Measurements from ENCODE around the gene SCN2B.

SCN2B gene

DNA sequence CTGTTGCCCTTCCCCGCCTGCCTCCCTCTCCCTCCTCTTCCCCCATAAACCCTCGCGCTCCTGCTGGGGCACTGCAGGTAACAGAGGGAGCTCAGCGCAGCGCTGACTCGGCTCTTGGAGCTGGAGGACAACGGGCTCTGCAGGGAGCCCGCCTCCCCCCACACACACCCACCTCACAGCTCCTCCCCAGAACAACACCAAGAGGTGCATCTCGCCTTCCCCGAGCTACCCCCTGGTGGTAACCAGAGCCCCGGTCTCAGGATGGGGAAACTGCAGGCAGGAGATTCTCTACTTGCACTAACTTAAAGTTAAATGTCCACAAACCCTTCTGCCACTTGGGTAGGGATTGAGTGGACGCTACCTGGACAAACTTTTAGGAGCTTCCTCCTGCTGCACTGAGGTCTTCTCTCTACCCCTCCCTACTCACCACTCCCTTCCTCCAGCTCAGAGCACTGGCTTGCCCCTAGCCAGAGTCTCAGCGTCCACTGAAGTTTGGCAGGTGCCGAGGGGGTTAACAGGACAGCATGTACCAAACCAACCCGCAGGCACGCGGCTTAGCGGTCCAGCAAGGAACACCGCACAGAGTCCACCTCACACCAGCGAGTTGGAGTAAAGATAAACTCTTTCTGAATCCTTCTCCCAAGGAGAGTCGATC is 19.8 kb downstream of the SCN2B start:
- in situ Hi-C loops (cut with MboI; ENCODE audit: low sequenced_read_pairs, unreplicated experiment): no loop called here
- TF ChIP-seq, protein P1, sequence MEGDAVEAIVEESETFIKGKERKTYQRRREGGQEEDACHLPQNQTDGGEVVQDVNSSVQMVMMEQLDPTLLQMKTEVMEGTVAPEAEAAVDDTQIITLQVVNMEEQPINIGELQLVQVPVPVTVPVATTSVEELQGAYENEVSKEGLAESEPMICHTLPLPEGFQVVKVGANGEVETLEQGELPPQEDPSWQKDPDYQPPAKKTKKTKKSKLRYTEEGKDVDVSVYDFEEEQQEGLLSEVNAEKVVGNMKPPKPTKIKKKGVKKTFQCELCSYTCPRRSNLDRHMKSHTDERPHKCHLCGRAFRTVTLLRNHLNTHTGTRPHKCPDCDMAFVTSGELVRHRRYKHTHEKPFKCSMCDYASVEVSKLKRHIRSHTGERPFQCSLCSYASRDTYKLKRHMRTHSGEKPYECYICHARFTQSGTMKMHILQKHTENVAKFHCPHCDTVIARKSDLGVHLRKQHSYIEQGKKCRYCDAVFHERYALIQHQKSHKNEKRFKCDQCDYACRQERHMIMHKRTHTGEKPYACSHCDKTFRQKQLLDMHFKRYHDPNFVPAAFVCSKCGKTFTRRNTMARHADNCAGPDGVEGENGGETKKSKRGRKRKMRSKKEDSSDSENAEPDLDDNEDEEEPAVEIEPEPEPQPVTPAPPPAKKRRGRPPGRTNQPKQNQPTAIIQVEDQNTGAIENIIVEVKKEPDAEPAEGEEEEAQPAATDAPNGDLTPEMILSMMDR (IDR thresholded peaks at IDR 0.05; ENCODE audit: borderline replicate concordance, control extremely low read depth, extremely low read depth, insufficient read depth, missing control alignments): no peak
- DNase-seq (ENCODE audit: low spot score): no peak

DNA sequence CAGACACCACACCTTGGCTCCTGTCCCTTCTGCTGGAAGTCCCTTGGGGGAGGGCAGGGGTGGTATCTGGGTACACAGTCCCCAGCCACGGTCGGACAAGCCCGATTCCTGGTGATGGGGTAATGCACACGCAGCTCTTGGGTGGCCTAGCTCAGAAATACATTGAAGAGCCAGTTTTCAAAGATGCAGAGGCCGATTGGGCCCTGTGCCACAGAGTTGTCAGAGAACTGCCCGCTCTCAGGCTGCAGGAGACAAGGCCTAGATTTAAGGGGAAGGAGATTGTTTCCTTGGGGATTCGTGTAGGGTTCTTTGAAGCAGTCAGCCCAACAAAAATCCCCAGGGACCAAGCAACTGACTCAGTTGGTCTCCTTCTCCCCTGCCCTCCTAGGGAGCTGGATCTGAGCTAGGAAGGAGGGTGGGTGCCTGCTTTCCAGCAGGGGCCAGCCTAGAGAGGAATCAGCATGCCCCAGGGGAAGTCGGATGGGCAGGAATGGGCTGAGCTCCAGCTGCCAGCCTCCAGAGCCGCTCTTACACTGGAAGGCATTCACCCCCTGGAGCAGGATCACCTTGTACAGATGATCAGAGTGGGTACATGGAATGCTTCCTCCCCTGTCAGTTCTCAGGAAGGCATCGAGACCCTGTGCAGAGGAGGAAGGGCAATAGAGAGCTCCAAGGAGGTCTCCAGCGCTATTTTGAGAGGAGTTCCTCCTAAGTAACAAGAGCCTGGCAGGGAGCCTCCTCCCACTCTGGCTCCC is 20.5 kb downstream of the SCN2B start:
- TF ChIP-seq, protein P1 (IDR thresholded peaks at IDR 0.05; ENCODE audit: borderline replicate concordance, control extremely low read depth, extremely low read depth, insufficient read depth, missing control alignments): no peak
- no peak for DNase-seq (ENCODE audit: low spot score)
- in situ Hi-C loops (cut with MboI; ENCODE audit: low sequenced_read_pairs, unreplicated experiment): no loop called here

DNA sequence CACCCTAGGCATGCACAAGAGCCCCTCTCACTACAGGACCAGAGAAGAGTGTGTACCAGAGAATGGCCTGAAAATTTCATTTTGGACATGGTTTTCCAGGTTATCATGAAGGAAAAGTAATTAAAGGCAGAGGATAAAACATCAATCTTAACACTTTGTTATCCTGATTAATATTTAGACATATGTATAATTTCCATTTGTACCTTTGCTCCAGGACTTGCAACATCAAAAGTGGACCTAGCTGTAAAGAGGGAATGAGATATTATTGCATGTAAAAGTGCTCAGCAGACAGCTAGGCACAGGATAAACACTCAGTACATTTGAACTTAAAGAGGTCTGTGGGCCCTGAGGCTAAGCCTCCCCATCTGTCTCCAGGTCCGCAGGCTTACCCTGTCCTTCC is 21.8 kb downstream of the SCN2B start:
- TF ChIP-seq, protein P1 (IDR thresholded peaks at IDR 0.05; ENCODE audit: borderline replicate concordance, control extremely low read depth, extremely low read depth, insufficient read depth, missing control alignments): no peak
- in situ Hi-C loops (cut with MboI; ENCODE audit: low sequenced_read_pairs, unreplicated experiment): no loop called here
- no peak for DNase-seq (ENCODE audit: low spot score)

DNA sequence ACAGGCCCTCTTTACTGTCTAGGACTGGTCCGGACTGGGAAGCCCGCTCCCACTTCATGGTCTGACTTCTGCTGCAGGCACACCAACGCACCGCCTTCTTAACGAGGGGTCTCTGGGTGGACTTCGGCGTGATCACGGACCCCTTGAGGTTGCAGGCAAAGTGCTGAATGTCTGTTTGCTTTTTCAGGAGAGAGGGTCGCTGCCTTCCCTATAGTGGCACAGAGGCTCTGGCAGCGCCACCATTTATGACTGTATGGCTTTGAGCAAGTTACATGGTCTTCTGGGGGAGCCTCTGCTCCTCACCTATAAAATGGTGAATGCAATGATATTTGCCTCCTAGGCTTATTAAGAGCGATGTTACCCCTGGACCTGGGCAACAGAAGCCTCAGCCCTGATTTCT is 22.5 kb downstream of the SCN2B start:
- in situ Hi-C loops (cut with MboI; ENCODE audit: low sequenced_read_pairs, unreplicated experiment): no loop called here
- TF ChIP-seq, protein P1 (IDR thresholded peaks at IDR 0.05; ENCODE audit: borderline replicate concordance, control extremely low read depth, extremely low read depth, insufficient read depth, missing control alignments): no peak
- DNase-seq (ENCODE audit: low spot score): no peak

DNA sequence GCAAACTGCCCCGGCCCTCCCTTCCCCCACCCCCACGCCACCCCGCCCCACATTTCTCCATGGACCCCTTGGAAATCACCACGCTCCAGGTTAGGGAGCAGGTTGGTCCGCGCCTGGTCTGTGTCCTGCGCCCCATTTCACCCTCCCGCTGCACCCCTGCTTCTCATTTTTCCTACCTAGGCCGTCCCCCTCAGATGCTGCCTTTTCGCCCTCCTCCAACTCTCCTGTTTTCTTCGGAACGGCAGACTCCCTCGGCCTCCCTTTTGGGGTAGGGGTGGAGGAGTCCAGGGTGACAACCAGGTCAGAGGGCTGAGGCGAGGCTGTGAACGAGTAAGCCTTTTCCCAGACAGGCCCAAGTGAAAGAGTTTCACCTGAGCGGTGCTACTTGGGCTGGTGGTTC is 22.9 kb downstream of the SCN2B start:
- in situ Hi-C loops (cut with MboI; ENCODE audit: low sequenced_read_pairs, unreplicated experiment): no loop called here
- DNase-seq (ENCODE audit: low spot score): no peak
- TF ChIP-seq, protein P1 (IDR thresholded peaks at IDR 0.05; ENCODE audit: borderline replicate concordance, control extremely low read depth, extremely low read depth, insufficient read depth, missing control alignments): no peak

DNA sequence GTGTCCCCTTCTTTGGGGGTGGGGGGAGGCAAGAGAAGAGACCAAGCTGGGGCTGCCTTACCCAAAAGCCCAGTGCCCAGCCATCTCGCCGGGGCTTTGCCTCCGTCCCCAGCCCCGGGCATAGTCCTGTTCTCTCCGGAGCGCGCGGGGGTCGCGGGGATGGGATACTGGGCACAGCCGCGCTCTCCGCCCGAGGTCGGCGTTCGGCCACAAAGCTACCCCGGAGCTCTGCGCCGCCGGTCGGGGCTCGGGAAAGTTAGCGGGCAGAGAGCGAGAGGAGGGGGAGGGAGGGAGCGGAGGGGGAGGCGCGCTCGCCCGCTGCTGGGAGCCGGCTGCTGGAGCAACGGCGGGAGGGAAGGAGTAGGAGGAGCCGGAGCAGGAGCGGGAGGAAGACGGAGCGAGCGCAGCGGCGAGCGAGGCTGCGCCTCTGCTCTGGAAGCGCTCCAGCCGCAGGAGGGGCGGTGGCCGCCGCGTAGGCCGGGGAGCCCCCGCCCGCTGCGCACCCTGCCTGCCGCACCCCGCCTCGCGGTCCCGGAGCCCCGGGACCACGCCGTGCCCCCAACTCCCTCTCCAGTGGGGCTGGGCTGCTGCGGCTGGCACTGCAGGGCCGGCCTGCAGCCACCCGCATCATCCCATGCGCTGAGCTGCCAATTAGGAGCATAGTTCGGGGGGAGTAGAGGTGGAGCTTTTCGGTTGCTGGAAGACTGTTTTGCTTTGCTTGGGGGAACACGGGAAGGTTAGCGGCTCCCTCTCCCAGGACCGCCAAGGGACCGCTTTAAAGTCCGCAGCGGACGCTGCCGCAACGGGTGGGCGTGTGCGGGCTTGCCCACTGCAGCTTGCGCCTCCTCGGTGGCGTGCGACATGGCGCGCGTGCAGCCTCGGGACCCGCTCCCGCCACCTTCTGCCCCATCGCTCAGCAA is 23.6 kb downstream of the SCN2B start, which contains the start of gene SCN4B:
Gene SCN4B, minus strand, starts transcription at position 272 of the 920 bp plus-strand sequence. Its CDS starts 150 bp downstream, at position 122.
- TF ChIP-seq, protein P1 (IDR thresholded peaks at IDR 0.05; ENCODE audit: borderline replicate concordance, control extremely low read depth, extremely low read depth, insufficient read depth, missing control alignments): no peak
- in situ Hi-C loops (cut with MboI; ENCODE audit: low sequenced_read_pairs, unreplicated experiment): no loop called here
- peak; percentile 52 for DNase-seq (ENCODE audit: low spot score)
